GM21515 (cell line): ENCODE measurements around the gene CHRNG.
"Not testable (repeated sequence)": the region's sequence is repeated elsewhere in the genome, so short reads cannot be mapped to it uniquely, and the experiment has no call there.

Experiments
- ATAC-seq: cut with Tn5 transposase; IDR thresholded peaks from one replicate; pipeline ENCODE4 v1.9.1; 2021; ENCODE audit not compliant: unreplicated experiment

The CHRNG gene

DNA sequence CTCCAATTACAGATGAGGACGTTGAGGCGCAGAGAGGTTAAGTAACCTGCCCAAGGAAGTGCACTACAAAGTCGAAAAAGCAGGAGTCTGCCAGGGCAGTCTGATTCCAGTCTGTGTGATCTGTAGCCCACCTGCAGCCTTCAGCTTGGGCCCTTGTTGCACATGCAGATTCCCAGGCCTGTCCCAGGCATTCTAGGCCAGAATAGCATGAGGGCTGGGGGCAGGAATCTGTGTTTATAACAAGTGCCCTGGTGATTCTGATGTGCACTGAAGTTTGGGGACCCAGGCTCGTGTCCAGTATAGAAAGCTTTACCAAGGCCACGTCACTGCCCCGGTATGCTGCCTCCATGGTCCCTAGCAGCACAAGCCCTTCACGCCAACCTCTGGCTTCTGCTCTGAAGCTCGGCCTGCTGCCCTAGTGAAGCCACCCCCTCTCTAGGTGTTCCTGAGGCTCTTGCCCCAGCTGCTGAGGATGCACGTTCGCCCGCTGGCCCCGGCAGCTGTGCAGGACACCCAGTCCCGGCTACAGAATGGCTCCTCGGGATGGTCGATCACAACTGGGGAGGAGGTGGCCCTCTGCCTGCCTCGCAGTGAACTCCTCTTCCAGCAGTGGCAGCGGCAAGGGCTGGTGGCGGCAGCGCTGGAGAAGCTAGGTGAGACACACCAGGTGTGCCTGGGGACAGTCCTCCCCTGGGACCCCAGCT, 4.6 kb downstream of the CHRNG start:
- ATAC-seq = no peak

DNA sequence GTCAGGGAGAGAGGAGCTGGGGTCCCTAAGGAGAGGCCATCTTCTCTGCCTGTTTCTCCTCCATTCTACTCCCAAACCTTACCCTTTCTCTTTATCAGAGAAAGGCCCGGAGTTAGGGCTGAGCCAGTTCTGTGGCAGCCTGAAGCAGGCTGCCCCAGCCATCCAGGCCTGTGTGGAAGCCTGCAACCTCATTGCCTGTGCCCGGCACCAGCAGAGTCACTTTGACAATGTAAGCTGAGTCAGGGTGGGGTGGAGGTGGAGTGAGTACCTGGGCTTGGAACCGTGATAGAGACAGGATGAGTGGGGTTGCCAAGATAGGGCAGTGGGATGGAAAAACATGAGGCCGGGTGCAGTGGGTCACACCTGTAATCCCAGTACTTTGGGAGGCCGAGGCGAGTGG, 5.2 kb downstream of the CHRNG start:
- ATAC-seq = no peak

DNA sequence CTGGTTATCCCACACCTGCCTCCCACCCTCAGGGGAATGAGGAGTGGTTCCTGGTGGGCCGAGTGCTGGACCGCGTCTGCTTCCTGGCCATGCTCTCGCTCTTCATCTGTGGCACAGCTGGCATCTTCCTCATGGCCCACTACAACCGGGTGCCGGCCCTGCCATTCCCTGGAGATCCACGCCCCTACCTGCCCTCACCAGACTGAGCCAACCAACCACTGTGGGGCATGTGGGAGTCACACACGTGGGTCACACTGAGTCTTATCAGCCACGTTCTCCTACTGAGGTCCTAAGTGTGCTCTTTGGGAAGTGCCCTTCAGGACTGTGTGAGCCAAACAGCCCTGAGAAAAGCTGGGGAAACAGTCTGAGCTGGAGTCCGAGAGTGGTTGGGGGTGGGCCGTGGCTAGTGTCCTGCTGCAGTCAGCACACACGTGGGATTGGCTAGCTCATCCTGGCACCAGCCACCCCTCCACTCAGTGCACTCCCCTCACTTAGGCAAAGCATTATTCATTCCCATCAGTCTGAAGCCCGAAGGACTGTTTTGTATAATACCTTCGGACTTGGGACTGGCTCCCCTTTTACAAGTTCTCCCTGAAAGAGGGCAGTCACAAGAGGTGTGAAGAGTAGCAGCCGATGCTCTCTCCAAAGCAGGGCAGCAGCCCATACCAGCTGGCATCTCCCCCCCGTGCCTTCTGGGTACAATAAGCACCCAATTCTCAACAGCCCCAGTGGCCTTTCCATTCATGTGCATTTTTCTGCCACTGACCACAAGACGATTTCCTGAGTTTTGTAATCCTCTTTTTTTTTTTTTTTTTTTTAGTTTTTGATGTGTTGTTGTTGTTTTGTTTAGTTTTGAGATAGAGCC, 6.3 kb downstream of the CHRNG start:
- ATAC-seq = no peak

DNA sequence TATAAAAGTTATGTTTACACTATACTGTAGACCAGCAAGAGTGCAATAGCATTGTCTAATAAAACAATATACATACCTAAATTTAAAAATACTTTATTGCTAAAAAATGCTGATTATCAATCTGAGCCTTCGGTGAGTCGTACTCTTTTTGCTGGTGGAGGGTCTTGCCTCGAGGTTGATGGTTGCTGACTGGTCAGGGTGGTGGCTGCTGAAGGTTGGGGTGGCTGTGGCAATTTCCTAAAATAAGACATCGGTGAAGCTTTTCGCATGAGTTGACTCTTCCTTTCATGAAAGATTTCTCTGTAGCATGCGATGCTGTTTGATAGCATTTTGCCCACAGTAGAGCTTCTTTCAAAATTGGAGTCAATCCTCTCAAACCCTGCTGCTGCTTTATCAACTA, 8.5 kb downstream of the CHRNG start:
- no peak for ATAC-seq

DNA sequence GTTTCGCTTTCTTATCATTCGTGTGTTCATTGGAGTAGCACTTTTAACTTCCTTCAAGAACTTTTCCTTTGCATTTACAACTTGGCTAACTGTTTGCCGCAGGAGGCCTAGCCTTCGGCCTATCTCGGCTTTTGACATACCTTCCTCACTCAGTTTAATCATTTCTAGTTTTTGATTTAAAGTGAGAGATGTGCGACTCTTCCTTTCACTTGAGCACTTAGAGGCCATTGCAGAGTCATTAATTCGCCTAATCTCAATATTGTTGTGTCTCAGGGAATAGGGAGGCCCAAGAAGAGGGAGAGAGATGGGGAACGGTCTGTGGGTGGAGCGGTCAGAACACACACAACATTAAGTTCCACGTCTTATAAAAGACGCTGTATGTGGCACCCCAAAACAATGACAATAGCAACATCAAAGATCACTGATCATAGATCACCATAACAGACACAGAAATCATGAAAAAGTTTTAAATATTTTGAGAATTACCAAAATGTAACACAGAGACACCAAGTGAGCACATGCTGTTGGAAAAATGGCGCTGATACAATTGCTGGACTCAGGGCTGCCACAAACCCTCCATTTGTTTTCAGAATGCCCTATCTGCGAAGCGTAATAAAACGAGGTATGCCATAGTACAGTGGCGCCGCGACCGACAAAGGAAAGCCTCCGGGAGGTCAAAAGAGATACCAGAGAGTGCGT, 10.3 kb downstream of the CHRNG start:
- no peak for ATAC-seq

DNA sequence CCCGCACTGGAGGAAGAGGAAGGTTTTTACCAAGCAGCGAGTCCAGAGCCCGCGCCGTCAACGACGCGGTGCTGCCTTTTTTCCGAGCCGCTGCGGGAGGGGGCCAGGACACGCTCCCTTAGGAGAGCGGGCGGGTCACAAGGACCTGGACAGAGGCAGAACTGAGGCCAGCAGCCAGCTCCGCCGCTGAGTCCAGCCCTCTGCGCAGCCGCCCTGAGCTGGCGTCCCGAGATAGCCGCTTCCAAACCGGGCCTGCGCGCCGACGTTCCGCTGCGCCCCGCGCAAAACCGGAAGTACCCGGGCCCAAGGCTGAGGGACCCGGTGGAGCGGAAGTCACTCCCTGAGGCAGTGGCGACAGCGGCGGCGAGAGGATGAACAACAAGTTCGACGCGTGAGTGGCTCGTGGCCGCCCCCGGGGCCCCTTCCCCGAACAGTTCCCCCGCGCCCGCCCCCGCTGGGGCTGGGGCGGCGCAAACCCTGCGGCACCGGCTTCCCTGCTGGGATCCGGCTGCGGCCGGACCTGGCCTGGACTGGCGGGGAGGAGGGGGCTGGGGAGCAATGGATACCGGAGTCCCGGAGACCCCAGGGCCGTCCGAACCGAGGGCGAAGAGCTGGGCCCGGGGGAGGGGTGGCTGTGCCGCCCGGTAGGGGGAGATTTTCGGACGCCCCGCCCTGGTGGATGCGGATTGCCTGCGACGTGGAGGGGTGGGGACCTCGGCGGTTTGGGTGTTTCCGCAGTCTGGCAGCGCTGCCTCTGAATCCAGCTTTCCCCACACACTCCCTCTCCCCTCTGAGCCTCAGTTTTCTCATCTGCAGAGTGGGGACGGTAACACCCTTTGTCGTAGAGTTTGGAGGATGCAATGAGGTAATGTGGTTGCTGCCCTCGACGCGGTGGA, 11.1 kb downstream of the CHRNG start, which contains the start of the genes EIF4E2 and TIGD1:
Gene EIF4E2 (plus strand): TSS at position 336 of the 896 bp plus-strand sequence. CDS start 36 bp downstream, at position 372.
Gene TIGD1 (minus strand): TSS at position 204 of the 896 bp plus-strand sequence. CDS start 675 bp downstream, outside the sequence.
- peak; percentile 92 for ATAC-seq

DNA sequence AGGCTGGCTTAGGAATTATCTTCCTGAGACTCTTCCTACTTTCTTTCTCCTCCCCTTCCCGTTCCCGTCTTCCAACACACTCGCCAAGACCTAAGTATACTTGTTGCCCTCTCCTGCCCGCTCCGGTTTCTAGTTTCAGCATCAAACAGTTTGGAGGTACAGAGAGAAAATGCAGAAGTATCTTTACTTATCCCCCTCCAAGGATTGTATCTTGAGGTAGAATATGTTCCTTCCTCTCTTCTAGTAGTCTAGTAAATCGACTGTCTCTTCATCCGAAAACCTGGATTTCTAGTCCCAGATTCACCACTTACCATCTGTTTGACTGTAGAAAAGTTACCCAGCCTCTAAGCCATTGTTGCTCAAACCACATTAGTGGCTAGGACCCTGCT, 11.8 kb downstream of the CHRNG start:
- no peak for ATAC-seq

DNA sequence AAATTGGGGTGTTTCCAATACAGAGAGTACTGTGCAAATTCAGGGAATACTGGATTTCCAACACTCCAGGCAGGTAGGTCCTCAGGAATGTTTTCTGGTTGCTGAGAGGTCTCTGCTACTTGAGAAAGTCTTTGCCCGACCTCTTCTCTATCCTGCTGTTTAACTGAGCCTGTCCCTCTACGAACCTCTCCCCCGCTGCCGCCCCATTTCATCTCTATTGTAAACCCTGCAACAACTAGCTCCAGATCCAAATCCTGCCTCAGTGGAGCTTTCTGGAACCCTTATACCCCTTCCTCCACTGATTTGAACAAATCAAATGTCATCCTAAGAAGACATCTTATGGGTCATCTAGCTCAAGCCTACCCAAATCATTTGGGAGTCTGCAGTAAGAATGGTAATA, 12.3 kb downstream of the CHRNG start:
- ATAC-seq = no peak

DNA sequence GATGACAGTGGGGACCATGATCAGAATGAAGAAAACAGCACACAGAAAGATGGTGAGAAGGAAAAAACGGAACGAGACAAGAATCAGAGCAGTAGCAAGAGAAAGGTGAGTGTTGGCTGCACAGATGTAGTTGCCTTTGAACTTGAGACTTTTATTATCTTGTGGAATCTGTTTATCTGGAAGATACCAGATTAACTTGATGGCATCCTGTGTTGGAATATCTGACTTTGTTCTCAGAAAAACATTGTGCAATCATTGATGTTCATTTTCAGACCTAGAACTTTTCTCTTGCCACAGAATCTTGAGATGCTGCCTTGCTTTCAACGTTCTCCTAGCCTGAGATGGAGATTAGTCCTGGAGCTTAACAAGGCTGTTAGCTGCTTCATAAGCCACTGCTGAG, 16.9 kb downstream of the CHRNG start:
- no peak for ATAC-seq

DNA sequence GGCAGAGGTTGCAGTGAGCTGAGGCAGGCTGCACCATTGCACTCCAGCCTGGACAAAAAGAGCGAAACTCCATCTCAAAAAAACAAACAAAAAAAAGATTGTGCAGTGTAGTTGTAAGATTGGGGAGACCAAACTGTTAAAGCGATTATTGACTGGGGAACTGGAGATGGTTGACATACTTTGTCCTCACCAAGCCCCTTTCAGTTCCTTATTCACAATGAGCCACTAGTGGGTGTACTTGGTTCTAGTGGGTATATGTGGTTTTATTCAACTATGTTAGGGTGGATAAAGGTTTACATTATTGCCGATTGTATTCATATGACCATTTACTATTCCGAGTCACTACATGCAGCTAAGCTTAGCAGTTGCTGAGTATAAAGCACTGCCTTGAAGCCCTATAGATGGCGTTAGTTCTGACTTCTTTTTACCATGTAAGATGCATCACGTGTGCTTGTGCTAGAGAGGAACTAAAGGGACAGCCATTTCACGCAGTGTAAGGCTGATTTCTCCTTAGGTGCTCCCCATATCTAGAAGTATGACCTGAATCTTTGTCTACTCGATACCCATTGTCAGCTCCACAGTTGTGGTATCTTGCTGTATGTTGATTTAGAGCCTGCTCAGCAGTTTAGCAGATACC, 23.1 kb downstream of the CHRNG start:
- ATAC-seq = no peak

DNA sequence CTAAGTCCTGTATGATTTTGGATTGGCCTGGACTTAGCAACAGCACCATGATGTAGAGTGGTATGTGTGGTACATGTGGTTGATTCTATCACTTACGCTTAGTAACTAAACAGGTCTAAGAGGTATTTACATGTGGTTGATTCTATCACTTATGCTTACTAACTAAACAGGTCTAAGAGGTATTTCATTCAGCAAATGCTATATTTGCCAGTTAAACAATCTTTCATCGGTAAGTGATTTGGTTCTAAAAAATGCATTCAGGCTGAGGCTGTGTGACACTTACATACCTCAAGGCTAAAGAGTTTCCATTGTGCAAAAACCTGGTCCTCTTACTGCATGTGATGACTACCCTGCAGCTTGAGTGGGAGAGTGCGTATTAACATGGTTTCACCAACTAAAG, 24.1 kb downstream of the CHRNG start:
- no peak for ATAC-seq

DNA sequence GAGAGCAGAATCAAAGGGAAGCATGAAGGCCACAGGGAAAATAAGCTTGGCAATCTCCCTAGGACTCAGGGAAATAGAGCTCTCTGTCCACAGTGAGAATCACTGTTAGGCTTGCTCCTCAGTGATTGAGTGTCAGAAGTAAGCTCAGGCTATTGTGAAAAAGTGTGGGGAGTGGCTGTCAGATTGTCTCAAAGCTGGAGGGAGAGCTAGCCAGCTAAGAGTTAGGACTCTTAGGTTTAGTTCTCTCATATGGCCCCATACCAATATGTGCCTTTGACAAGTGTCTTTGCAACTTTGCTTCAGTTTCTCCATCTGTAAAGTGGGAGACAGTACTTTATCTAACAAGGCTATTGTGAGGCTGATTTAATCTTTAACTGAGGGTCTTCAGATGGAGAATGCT, 28.2 kb downstream of the CHRNG start:
- ATAC-seq = no peak

DNA sequence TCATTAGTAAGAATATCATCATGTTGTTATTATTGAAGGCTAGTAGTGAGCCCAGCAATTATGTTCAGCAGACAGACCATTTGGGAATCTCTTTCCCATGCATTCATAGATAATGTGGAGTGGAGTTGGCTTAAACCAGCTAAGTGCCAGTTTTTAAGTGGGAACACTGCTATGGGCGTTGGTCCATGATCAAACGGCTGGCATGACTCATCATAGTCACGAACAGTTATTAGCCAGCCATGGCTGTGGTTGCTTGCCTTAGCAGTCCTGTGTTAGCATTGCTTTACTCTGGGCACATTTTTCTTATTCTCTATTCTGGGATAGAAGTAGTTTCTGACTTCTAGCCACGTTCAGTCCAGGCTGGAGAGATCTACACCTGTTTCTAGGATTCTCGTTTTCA, 28.7 kb downstream of the CHRNG start:
- no peak for ATAC-seq

DNA sequence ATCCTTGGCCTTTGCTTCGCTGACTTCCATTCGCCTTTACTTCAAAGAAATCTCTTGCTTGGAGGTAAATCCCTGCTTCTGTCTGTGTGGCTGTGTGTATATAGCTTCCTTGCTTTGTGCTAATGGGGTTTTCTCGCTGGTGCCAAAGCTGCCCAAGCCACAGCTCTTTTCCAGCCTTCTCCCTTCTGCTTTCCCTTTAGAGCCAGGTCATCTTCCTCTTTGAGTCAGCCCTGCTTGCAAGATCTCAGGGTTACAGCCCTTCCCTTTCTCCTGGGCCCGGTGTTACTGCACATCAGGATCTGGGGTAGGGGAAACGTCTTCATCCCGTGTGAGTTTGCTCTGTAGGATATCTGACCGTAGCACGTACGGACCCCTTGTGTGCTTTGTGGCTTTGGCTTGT, 30.0 kb downstream of the CHRNG start:
- ATAC-seq = no peak

DNA sequence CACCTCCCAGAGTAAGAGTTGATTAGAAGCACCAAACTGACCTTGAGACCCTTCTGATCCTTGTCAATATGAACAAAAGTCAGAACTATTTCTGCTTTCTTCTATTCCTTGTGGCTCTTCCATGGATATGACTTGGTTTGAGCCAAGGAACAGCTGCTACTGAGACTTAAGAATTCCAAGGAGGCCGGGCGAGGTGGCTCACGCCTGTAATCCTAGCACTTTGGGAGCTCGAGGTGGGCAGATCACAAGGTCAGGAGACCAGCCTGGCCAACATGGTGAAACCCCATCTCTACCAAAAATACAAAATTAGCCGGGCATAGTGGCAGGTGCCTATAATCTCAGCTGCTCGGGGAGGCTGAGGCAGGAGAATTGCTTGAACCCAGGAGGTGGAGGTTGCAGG, 31.0 kb downstream of the CHRNG start:
- not testable (repeated sequence) for ATAC-seq

DNA sequence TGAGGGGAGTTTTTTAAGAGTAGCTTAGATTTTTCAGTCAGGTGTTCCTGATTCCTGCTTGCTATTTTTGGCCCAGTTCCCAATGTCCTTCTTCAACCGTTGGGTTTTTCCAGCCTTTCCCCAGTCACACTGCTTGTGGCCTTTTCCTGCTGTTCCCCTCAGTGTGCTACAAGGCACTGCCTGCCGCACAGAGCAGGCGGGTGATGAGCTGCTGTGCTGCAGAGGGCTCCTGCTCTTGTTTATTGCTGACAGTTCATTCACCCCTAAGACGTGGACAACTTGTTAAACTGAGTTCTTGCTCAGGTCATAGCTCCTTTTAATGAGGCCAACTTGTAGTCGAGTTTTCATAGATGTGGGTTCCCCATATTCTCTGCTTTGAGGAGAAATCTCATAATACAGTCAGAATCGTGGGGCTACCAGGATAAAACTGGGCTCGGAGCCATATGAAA, 31.6 kb downstream of the CHRNG start:
- no peak for ATAC-seq

DNA sequence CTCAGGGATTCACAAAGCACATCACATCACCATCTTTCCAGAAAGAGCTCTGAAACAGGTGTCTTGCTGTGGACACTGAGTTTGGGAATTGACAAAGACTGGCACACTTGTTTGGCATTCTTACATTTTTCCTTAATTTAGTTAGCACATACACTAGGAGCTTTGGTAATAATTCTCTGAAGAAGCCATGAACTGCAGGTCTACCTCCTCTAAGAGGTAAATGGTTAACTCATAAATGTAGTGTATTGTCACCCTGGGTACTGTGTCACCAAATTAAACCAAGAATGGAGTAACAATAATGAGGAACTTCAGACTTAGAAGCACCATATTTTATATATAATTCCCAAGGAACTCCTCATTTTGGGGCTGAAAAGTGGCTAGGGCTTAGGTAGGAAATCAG, 33.5 kb downstream of the CHRNG start:
- no peak for ATAC-seq

DNA sequence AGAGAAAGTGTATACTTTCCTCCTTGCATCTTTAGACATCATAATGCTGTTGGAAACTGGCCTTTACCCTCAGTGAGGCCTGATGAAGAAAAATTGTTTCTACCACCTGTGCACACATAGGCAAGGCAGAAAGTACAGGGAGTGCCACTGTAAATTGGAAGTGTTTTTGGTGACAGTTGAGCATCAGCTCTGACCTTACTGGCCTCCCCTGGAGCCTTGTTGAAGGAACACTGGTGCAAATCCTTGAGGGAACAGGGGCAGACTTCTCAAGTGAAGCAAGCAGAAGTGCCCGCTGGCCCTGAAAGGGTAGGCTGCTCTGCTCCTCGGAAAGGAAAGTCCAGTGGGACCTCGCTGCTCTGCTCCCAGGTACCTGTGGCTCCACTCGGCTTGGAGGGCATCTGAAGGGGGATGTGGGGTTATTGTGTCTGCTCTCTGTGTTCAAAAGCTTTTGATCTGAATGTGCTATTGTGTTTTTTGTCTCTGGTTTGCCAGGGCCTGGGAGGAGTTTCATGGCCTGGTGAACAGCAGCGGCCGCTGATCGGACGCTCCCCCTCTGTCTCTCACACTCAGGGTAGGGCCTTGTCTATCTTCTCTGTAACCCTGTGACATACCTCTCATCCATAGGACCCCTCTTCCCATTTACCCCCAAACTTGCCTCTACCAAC, 34.4 kb downstream of the CHRNG start:
- ATAC-seq = no peak

DNA sequence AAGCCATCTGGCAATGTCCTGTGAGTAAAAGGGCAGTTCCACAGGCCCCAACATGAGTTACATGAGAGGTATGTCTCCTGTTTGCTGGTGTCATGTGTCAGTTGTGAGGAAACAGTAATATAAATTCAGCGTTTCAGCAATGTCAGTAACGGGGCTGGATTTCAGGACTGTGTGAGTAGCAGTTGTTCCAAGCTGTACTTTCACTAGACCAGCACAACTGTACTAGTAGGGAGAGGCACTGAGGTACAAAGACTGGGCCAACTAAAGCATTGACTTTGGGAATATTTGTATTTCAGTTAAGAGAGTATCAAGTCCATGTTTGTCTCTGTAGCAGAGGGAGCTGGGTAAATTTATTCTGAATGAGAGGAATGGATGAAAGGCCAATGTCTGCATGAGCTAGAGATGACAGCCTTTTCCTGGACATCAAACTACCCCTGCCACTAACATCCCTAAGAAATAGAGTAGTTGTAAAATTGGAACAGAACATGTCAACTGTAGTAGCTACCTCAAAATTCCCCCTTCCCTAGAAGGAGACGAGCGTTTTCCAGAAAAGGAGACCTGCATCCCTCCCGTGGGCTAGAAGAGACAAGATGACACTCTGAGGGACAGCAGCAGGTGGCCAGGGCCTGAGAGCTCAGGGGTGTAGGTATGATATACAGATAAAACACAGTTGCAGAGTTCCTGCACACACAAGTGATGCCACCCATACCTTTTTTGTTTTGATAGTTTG, 35.3 kb downstream of the CHRNG start:
- ATAC-seq = no peak
